Small intestine (tissue), 7 donors: Measurements from ENCODE around the gene ART4. TPM values are rescaled to one million over a fixed set of nuclear protein-coding genes. Genes with fewer than 3 reads are reported as not detected.
A peak's percentile ranks its signal among the peaks of the same experiment; 100 is the strongest.

Source experiments
- DNase-seq, 2 donors: peaks; one replicate each; pipeline versions ENCODE4 v3.0.0 to v3.0.0-alpha.2; 2013
- FAIRE-seq: peaks from 2 replicates; lab custom pipeline; 2012; peaks lifted over from hg19 to GRCh38; lab: Jason Lieb, UNC
- H3K27ac ChIP-seq, 3 donors: one replicate each; pipeline ENCODE4 v1.5.1; 2013; ENCODE audit warnings: low read length in 2 of 3, mild to moderate bottlenecking in 2 of 3, control low read depth in 1 of 3, inconsistent platforms in 1 of 3, low read depth in 1 of 3, moderate library complexity in 1 of 3
- H3K27me3 ChIP-seq, 3 donors: one replicate each; pipeline ENCODE4 v1.6.1; 2013; ENCODE audit warnings: low read length in 3 of 3, inconsistent platforms in 1 of 3; ENCODE audit not compliant: control insufficient read depth in 3 of 3, insufficient read depth in 3 of 3
- H3K36me3 ChIP-seq, 3 donors: one replicate each; pipeline ENCODE4 v1.6.1; 2013; ENCODE audit warnings: low read length in 3 of 3, inconsistent platforms in 1 of 3, low read depth in 1 of 3, mild to moderate bottlenecking in 1 of 3, moderate library complexity in 1 of 3; ENCODE audit not compliant: control insufficient read depth in 3 of 3, insufficient read depth in 2 of 3
- H3K4me1 ChIP-seq, 3 donors: one replicate each; pipeline ENCODE4 v1.6.1; 2013; ENCODE audit warnings: low read length in 2 of 3, inconsistent platforms in 1 of 3, low read depth in 1 of 3, mild to moderate bottlenecking in 1 of 3, moderate library complexity in 1 of 3; ENCODE audit not compliant: control insufficient read depth in 3 of 3, insufficient read depth in 2 of 3
- H3K4me3 ChIP-seq, 3 donors: one replicate each; pipeline ENCODE4 v1.5.1; 2013; ENCODE audit warnings: low read length in 3 of 3, control low read depth in 1 of 3, inconsistent platforms in 1 of 3, low read depth in 1 of 3, mild to moderate bottlenecking in 1 of 3, moderate library complexity in 1 of 3
- H3K9me3 ChIP-seq, 2 donors: one replicate each; pipeline ENCODE4 v1.6.1; 2013; ENCODE audit warnings: low read depth in 1 of 2, low read length in 1 of 2; ENCODE audit not compliant: control insufficient read depth in 2 of 2, insufficient read depth in 1 of 2
- WGBS, 3 donors: extraction: QIAGEN DNeasy Blood & Tissue Kit; methylation state at CpG; one replicate each; pipeline ENCODE4 v1.1.7; 2013; 5-methylcytosine and 5-hydroxymethylcytosine counted together
- polyA plus RNA-seq, 4 donors: library from polyadenylated mRNA; stranded (reverse) in 3 of 4; unstranded in 1 of 4; fragments of 200-250 nt in 3 of 4; fragments of 120-200 nt in 1 of 4; gene quantifications; one replicate each; pipeline versions ENCODE4 v1.2.1 to v1.2.3, GENCODE V29; 2013
- donor health status: healthy with polysubstance abuse.
- donor health status: control.
- donor health status: control.
- donor health status: Bipolar disorder and iron deficiency.
- donor health status: healthy.

ART4 gene
- polyA plus RNA-seq, 4 donors: 0.31 to 6.6 TPM; not detected in 2

DNA sequence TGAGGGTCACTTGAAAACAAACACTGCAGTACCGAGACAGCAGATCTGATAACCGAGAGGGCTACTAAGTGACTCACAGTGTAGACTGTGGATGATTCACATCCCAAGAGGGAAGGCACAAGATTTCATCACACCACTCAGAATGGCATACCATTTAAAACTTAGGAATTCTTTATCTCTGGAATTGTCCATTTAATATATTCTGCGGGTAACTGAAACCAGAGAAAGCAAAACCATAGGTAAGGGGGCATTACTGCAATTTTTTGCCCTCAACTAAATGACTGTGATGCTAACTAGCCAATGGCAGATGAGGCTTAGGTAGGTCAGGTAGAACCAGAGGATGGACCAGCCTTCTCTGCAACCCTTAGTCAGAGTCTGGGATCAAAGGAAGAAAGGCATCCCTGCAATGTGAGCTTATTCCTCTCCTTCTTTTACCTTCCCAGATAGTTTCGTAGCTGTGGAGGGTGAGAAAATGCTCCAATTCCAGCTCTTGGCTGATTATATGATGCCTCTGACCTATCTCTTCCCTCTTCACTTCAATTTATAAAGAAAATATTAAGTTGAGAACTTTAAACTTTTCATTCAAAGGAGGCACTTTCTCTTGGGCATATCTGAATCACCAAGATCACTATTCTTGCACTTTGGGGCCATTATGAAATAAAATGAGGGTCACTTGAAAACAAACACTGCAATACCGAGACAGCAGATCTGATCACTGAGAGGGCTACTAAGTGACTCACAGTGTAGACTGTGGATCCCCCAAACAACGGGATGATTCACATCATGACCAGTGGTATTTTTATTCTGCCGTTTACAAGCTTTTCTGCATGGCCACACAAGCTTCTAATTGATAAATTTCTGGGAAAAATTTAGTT lies 6.8 kb downstream of the ART4 start:
- H3K9me3 ChIP-seq: peaks cover 0 to 3% of the 10 kb centered on the region in 2 donors
- H3K4me1 ChIP-seq: peaks cover 0 to 9% (median 2%) of the 10 kb centered on the region in 3 donors
- 64 to 75% (median 66%) methylated on average over 7 of the region's 7 CpGs for WGBS, 3 donors
- H3K27me3 ChIP-seq: no peaks in the 10 kb centered on the region
- DNase-seq (peak in 1 of 2 donors; percentile 31), FAIRE-seq (no peak)
- H3K4me3 ChIP-seq: no peak overlapping the region
- H3K27ac ChIP-seq: no peak overlapping the region
- no peaks in the 10 kb centered on the region for H3K36me3 ChIP-seq

DNA sequence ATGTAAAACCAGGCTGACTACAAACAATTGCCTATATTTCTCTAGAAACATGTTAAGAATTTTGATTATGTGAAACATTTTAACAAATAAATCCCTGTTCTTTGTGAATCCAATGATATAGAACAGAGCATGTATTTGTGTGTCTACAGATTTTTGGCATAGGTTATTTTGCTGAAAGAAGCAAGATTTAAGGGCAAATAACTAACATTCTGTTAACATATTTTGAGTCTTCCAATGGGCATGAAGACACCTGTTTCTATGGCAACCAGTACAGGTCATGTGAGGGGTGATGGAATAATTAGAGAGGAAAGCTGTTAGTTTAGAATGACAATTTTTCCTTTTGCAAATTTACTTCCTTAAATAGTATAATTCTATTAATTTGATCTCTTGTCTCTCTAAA lies 8.8 kb downstream of the ART4 start:
- no peak for FAIRE-seq

DNA sequence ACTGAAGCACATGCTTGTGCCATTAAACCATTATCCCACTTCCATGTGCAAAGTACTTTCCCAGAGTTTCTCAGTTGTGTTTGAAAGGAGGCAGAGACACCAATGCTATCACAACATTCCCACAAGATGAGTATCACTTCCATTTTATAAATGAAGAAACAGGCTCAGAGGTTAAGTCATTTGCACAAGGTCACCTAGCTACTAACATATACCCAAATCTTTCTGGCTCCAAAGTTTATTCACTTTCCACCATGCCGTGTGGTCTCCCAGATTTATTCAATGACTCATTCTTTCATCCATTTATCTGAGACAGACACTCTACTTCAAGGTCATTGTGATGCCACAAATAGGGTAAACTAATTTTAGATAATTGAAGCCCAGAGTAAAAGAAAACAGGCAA lies 9.4 kb downstream of the ART4 start:
- Histone ChIP-seq H3K4me1 (no peaks in the 10 kb centered on the region), H3K36me3 (no peaks in the 10 kb centered on the region), H3K27ac (no peak overlapping the region), H3K4me3 (no peak overlapping the region), H3K9me3 (no peaks in the 10 kb centered on the region), H3K27me3 (no peaks in the 10 kb centered on the region)
- DNase-seq (no peak), FAIRE-seq (no peak)
- WGBS, 3 donors: 16 to 52% (median 19%) methylated on average over 1 of the region's 1 CpG

More for the DNA sequence above, 8.8 kb downstream of the ART4 start:
- DNase-seq: no peak
- H3K36me3 ChIP-seq: no peaks in the 10 kb centered on the region
- H3K9me3 ChIP-seq: peaks cover 0 to 3% of the 10 kb centered on the region in 2 donors
- no peak overlapping the region for H3K27ac ChIP-seq
- H3K4me3 ChIP-seq: no peak overlapping the region
- no peaks in the 10 kb centered on the region for H3K4me1 ChIP-seq
- no peaks in the 10 kb centered on the region for H3K27me3 ChIP-seq

- Histone ChIP-seq H3K36me3 (no peaks in the 10 kb centered on the region), H3K4me3 (no peak overlapping the region), H3K4me1 (no peaks in the 10 kb centered on the region), H3K27me3 (no peaks in the 10 kb centered on the region), H3K27ac (no peak overlapping the region), H3K9me3 (no peaks in the 10 kb centered on the region)
- 76 to 81% (median 78%) methylated on average over 3 of the region's 3 CpGs for WGBS, 3 donors
- FAIRE-seq (no peak), DNase-seq (no peak)
Observed at GRCh38 chr12:14833336-14833735, 10.0 kb downstream of the ART4 start.

- no peak overlapping the region for H3K27ac ChIP-seq
- no peaks in the 10 kb centered on the region for H3K4me1 ChIP-seq
- DNase-seq (no peak), FAIRE-seq (no peak)
- H3K9me3 ChIP-seq: no peaks in the 10 kb centered on the region
- no peak overlapping the region for H3K4me3 ChIP-seq
- H3K36me3 ChIP-seq: no peaks in the 10 kb centered on the region
- no peaks in the 10 kb centered on the region for H3K27me3 ChIP-seq
Observed at GRCh38 chr12:14828892-14829291, 14.4 kb downstream of the ART4 start.

DNA sequence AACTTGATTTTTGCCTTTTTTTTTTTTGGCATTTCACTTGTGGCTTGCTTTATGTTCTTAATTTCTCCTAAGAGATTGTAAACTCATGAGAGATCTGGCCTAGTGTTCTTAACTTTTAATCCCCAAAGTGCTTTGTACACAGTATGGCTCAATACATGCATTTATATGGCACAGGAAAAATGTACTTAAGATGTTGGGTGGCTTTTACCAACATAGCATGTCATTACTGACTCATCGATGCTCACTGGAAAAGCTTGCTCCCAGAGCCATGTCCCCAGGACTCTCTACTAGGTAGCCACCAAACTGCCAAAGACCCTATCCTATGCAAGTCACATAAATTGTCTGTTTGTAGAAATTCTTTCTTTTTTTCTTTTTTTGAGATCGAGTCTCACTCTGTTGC lies 16.3 kb downstream of the ART4 start:
- FAIRE-seq (no peak), DNase-seq (no peak)
- Histone ChIP-seq H3K9me3 (no peaks in the 10 kb centered on the region), H3K4me3 (no peak overlapping the region), H3K27ac (no peak overlapping the region), H3K36me3 (no peaks in the 10 kb centered on the region), H3K27me3 (no peaks in the 10 kb centered on the region), H3K4me1 (no peaks in the 10 kb centered on the region)
- WGBS, 3 donors: 79 to 100% (median 94%) methylated on average over 2 of the region's 2 CpGs

DNA sequence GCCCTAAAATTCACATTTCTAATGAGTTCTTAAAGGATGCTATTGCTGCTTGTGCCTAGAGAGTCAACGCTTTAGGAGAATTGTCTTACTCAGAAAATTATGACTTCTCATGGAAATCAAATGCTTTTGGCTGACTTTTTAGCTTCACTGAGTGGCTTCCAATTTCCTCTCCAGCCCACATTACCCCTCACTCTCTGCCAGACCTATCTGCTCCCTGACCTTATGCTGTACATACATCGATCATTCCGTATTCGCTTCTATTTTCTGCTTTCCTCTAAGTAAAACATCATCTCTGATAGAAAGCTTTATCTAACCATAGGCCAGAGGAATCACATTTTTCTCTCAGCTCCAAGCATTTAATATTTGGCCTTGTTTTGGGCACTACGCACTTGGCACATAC lies 16.8 kb downstream of the ART4 start:
- DNase-seq: no peak

DNA sequence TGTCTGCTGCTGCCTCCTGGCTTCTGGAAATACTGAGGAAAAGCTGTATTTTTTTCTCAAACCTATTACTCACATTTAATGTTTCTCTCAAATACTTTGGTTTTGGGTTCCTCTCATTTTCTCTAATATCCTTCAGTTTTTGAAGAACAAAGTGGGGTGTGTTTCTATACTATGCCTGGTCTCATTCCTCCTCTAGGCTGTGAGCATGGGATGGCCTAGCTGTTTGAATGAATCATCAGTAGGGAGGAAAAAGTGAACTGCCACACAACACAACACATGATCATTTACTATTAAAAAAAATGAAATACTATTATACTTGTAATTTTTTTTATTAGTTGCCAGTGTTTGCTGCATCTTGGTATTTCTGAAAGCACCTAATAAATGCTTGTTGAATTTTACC lies 18.1 kb downstream of the ART4 start:
- Histone ChIP-seq H3K36me3 (no peaks in the 10 kb centered on the region), H3K9me3 (no peaks in the 10 kb centered on the region), H3K27me3 (no peaks in the 10 kb centered on the region), H3K4me3 (no peak overlapping the region), H3K4me1 (no peaks in the 10 kb centered on the region), H3K27ac (no peak overlapping the region)
- DNase-seq (no peak), FAIRE-seq (no peak)

More for the DNA sequence above, 16.8 kb downstream of the ART4 start:
- no peaks in the 10 kb centered on the region for H3K36me3 ChIP-seq
- no peak overlapping the region for H3K27ac ChIP-seq
- H3K27me3 ChIP-seq: no peaks in the 10 kb centered on the region
- no peaks in the 10 kb centered on the region for H3K4me1 ChIP-seq
- WGBS, 3 donors: 79 to 99% (median 92%) methylated on average over 5 of the region's 5 CpGs
- no peak for FAIRE-seq
- H3K4me3 ChIP-seq: no peak overlapping the region
- no peaks in the 10 kb centered on the region for H3K9me3 ChIP-seq
